NCI-H1092 treated with DMSO at 0.1 percent for 48 hours (cell line): ENCODE results near the gene KCNH6.

Experiments used
- DNase-seq: peaks from one replicate; lab custom pipeline; 2025; lab: John Stamatoyannopoulos, UW

Gene KCNH6

GRCh38 chr17:63488851-63489250 is 34.3 kb upstream of the KCNH6 start:
- DNase-seq = no peak

- DNase-seq = no peak
These were observed 33.9 kb upstream of the KCNH6 start for GRCh38 chr17:63489291-63489690.

GRCh38 chr17:63490329-63490728 is 32.8 kb upstream of the KCNH6 start:
- DNase-seq = no peak

GRCh38 chr17:63490858-63491400 is 32.2 kb upstream of the KCNH6 start:
- DNase-seq = no peak

GRCh38 chr17:63491413-63491812 is 31.7 kb upstream of the KCNH6 start:
- DNase-seq = no peak

- DNase-seq = no peak
These were observed 31.1 kb upstream of the KCNH6 start for GRCh38 chr17:63491977-63492618.

GRCh38 chr17:63492940-63493339 is 30.2 kb upstream of the KCNH6 start:
- DNase-seq = no peak

GRCh38 chr17:63493411-63493810 is 29.7 kb upstream of the KCNH6 start:
- no peak for DNase-seq

GRCh38 chr17:63494300-63494928 is 28.7 kb upstream of the KCNH6 start:
- DNase-seq = no peak

- peak; percentile 85 for DNase-seq
These were observed 27.7 kb upstream of the KCNH6 start for GRCh38 chr17:63495491-63495890.

GRCh38 chr17:63496177-63496576 is 27.0 kb upstream of the KCNH6 start:
- DNase-seq = no peak

GRCh38 chr17:63496663-63497400 is 26.3 kb upstream of the KCNH6 start:
- no peak for DNase-seq

- peak; percentile 85 for DNase-seq
These were observed 25.3 kb upstream of the KCNH6 start for GRCh38 chr17:63497708-63498483.

GRCh38 chr17:63498626-63499195 is 24.4 kb upstream of the KCNH6 start:
- no peak for DNase-seq

- DNase-seq = no peak
These were observed 22.4 kb upstream of the KCNH6 start for GRCh38 chr17:63500543-63501390.

- peak; percentile 61 for DNase-seq
These were observed 19.8 kb upstream of the KCNH6 start for GRCh38 chr17:63503341-63503705.

GRCh38 chr17:63504261-63504660 is 18.9 kb upstream of the KCNH6 start:
- no peak for DNase-seq

GRCh38 chr17:63505341-63505740 is 17.8 kb upstream of the KCNH6 start:
- DNase-seq = no peak

GRCh38 chr17:63506627-63507026 is 16.5 kb upstream of the KCNH6 start:
- no peak for DNase-seq

- DNase-seq = no peak
These were observed 11.8 kb upstream of the KCNH6 start for GRCh38 chr17:63511331-63511730.

GRCh38 chr17:63512388-63512787 is 10.8 kb upstream of the KCNH6 start:
- DNase-seq = no peak
